Mucosa of rectum (tissue), 2 donors: ENCODE results near the gene DOC2B.
"Not testable (repeated sequence)": the region's sequence is repeated elsewhere in the genome, so short reads cannot be mapped to it uniquely, and the experiment has no call there.

Source experiments
- H3K27ac ChIP-seq, 2 donors: one replicate each; pipeline ENCODE4 v1.7.0; 2013; ENCODE audit warnings: inconsistent platforms in 2 of 2, low read depth in 2 of 2, low read length in 2 of 2
- H3K27me3 ChIP-seq, 2 donors: one replicate each; pipeline ENCODE4 v1.7.0; 2013; ENCODE audit warnings: low read length in 2 of 2; ENCODE audit not compliant: control insufficient read depth in 2 of 2, insufficient read depth in 2 of 2
- H3K36me3 ChIP-seq, 2 donors: one replicate each; pipeline ENCODE4 v1.7.0; 2013; ENCODE audit warnings: low read length in 2 of 2; ENCODE audit not compliant: control insufficient read depth in 2 of 2, insufficient read depth in 2 of 2
- H3K4me1 ChIP-seq, 2 donors: one replicate each; pipeline ENCODE4 v1.7.0; 2013; ENCODE audit warnings: low read length in 2 of 2, mild to moderate bottlenecking in 1 of 2; ENCODE audit not compliant: control insufficient read depth in 2 of 2, insufficient read depth in 2 of 2
- H3K4me3 ChIP-seq, 2 donors: one replicate each; pipeline ENCODE4 v1.7.0; 2013; ENCODE audit warnings: low read length in 2 of 2
- H3K9ac ChIP-seq, 2 donors: one replicate each; pipeline ENCODE4 v1.7.0; 2013; ENCODE audit warnings: low read length in 2 of 2, low read depth in 1 of 2, mild to moderate bottlenecking in 1 of 2
- H3K9me3 ChIP-seq, 2 donors: one replicate each; pipeline ENCODE4 v1.7.0; 2013; ENCODE audit warnings: low read length in 2 of 2; ENCODE audit not compliant: control insufficient read depth in 2 of 2
- donor health status: healthy.
- donor health status: Normal muscosa, but diverticular disease.

Gene DOC2B

DNA sequence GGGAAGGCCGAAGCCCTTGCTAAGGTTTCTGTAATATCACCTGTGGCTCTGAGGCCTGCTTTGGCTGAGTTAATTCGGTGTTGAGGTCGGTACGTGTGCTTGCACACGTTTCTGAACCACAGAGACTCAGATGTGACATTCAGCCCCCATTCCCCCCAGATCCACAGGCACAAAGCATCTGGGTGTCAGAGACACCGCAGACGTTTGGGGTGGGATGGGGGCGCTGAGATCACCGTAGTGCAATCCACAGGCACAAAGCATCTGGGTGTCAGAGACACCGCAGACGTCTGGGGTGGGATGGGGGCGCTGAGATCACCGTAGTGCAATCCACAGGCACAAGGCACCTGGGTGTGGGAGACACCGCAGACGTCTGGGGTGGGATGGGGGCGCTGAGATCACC is 19.8 kb upstream of the DOC2B start:
- H3K27ac ChIP-seq, H3K9ac ChIP-seq, H3K4me1 ChIP-seq, H3K9me3 ChIP-seq, H3K36me3 ChIP-seq, H3K4me3 ChIP-seq: not testable (repeated sequence)
- H3K27me3 ChIP-seq = peaks cover 8 to 11% of the 10 kb centered on the region in 2 donors

DNA sequence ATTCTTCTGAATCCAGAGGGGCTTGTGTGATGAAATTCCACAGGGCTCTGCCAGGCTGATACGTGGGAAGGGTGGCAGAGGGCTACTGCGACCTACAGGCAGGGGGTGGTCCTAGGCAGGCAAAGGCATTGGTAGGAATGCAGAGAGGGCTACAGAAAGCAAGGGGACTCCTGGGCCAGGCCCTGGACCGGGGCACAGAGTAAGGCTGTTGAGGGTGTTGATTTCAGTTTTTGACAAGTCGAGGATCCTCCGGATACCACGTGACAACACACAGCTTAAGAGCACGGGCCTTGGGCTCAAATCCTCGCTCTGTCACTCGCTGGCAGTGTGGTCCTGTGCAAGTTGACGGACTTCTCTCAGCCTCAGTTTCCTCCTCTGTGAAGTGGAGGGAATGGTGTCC is 19.1 kb upstream of the DOC2B start:
- Histone ChIP-seq H3K4me1 (peaks cover 0 to 3% of the 10 kb centered on the region in 2 donors), H3K9me3 (no peaks in the 10 kb centered on the region), H3K9ac (no peak overlapping the region), H3K27me3 (peaks cover 8 to 11% of the 10 kb centered on the region in 2 donors), H3K36me3 (no peaks in the 10 kb centered on the region), H3K4me3 (no peak overlapping the region), H3K27ac (peak overlapping the region in 1 of 2 donors; percentile 1)

DNA sequence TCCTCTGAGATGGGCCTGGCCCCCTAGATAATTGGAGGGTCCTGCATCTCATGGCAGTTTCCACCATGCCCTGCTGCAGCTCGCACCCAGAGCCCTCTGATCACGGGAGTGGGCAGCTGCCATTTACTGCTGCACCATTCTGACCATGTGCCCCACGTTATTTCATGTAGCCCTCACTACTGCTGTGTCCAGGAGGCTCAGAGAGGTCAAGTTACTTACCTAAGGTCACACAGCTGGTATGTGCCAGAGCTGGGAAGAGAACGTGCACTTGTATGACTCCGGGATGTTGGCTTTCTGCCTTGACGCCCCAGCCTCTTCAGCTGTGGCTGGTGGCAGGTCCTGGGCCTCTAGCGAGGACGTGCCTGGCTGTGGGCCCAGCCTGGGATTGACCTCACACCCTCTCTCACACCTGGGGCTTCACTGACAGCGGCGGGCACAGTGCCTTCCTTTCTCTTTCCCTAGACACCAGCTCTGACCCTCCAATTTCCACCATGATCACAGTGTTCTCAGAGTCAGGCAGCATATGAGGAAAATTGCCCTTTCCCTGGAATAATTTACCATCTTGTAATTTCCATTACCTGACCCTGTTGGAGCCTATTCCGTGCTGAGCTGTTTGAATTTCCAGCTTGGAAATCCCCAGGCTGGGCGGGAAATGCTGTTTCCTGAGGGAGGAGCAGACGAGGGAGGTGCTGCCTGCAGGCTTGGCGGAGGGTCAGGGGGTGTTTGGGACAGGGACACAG is 18.5 kb upstream of the DOC2B start:
- Histone ChIP-seq H3K36me3 (no peaks in the 10 kb centered on the region), H3K9me3 (no peaks in the 10 kb centered on the region), H3K4me1 (peaks cover 0 to 3% of the 10 kb centered on the region in 2 donors), H3K27me3 (peaks cover 8 to 11% of the 10 kb centered on the region in 2 donors), H3K9ac (no peak overlapping the region), H3K27ac (no peak overlapping the region), H3K4me3 (no peak overlapping the region)

DNA sequence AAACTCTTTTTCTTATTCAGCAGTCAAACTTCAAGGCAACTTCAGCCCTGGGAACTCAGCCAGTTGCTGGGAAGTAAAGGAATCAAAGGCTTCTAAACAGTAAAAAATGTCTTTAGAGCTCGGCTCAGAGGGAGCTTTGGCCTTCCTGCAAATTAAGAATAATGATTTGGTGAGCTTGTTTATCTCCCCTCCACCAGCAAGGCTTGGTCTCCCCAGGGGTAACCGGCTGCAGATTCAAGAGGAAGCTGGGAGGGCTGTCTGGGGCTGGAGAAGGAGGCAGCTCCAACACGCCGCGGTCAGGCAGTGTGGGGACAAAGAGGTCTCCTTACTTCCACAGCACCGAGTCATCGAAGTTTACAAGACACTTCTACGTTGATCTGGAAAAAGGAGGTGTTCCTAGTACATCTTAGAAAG is 17.7 kb upstream of the DOC2B start:
- Histone ChIP-seq H3K4me3 (no peak overlapping the region), H3K36me3 (no peaks in the 10 kb centered on the region), H3K4me1 (peaks cover 0 to 3% of the 10 kb centered on the region in 2 donors), H3K27ac (no peak overlapping the region), H3K9ac (no peak overlapping the region), H3K9me3 (no peaks in the 10 kb centered on the region), H3K27me3 (peaks cover 8 to 11% of the 10 kb centered on the region in 2 donors)

DNA sequence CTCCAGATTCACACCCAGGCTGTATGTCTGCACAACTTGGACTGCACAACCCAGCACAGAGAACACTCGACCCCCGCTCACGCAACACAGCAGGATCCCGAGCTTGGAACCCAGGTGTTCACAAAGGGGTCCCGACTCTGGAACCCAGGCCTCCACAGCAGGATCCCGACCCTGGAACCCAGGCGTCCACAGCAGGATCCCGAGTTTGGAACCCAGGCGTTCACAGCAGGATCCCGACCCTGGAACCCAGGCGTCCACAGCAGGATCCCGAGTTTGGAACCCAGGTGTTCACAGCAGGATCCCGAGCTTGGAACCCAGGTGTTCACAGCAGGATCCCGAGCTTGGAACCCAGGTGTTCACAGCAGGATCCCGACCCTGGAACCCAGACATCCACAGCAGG is 16.8 kb upstream of the DOC2B start:
- H3K4me1 ChIP-seq, H3K9ac ChIP-seq, H3K27ac ChIP-seq, H3K4me3 ChIP-seq, H3K36me3 ChIP-seq, H3K9me3 ChIP-seq: not testable (repeated sequence)
- H3K27me3 ChIP-seq = peaks cover 8 to 11% of the 10 kb centered on the region in 2 donors

DNA sequence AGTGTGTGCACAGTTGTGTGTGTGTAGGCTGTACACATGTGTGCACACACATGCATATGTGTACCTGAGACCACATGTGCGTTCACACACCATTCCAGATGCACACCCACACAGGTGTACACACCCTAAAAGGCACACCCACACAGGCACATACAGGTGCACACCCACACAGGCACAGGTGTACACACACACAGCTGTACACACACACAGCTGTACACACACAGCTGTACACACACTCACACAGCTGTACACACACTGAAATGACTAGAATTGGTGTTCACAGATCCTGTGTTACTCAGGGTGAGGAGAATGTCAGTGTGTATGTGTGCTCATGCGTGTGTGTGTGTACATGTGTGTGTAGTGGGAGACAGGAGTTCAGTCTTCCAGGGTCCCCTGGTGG is 15.9 kb upstream of the DOC2B start:
- no peaks in the 10 kb centered on the region for H3K36me3 ChIP-seq
- peaks cover 8 to 11% of the 10 kb centered on the region in 2 donors for H3K27me3 ChIP-seq
- H3K9me3 ChIP-seq = no peaks in the 10 kb centered on the region
- no peak overlapping the region for H3K27ac ChIP-seq
- peaks cover 3 to 6% of the 10 kb centered on the region in 2 donors for H3K4me1 ChIP-seq
- no peak overlapping the region for H3K9ac ChIP-seq
- no peak overlapping the region for H3K4me3 ChIP-seq

DNA sequence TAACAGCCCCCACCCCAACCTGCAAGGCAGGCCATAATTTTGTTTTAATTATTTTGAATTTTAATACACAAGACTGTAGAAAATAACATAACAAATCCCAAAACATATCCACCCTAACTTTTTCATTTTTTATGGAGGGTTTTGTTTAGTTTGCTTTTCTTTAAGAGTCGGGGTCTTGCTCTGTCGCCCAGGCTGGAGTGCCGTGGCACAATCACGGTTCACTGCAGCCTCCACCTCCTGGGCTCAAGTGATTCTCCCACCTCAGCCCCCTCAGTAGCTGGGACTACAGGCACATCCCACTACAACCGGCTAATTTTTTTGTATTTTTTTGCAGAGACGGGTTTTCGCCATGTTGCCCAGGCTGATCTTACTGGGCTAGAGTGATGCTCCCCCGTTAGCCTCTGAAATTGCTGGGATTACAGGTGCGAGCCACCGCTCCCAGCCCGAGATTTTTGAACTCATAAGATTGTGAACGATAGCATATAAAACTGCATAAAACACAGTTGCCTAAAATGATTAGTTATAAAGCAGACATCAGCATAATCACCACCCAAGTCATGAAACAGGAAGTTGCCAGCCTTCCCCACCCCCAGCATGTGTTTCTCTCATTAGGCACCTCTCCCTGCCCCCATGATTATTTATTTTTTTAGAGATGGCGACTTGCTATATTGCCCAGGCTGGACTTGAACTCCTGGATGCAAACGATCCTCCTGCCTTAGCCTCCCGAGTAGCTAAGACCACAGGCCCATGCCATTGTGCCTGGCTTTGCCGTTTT is 13.6 kb upstream of the DOC2B start:
- no peak overlapping the region for H3K4me3 ChIP-seq
- H3K9ac ChIP-seq = no peak overlapping the region
- peaks cover 6 to 7% of the 10 kb centered on the region in 2 donors for H3K27me3 ChIP-seq
- H3K4me1 ChIP-seq = peaks cover 0 to 6% of the 10 kb centered on the region in 2 donors
- no peak overlapping the region for H3K27ac ChIP-seq
- no peaks in the 10 kb centered on the region for H3K9me3 ChIP-seq
- no peaks in the 10 kb centered on the region for H3K36me3 ChIP-seq

DNA sequence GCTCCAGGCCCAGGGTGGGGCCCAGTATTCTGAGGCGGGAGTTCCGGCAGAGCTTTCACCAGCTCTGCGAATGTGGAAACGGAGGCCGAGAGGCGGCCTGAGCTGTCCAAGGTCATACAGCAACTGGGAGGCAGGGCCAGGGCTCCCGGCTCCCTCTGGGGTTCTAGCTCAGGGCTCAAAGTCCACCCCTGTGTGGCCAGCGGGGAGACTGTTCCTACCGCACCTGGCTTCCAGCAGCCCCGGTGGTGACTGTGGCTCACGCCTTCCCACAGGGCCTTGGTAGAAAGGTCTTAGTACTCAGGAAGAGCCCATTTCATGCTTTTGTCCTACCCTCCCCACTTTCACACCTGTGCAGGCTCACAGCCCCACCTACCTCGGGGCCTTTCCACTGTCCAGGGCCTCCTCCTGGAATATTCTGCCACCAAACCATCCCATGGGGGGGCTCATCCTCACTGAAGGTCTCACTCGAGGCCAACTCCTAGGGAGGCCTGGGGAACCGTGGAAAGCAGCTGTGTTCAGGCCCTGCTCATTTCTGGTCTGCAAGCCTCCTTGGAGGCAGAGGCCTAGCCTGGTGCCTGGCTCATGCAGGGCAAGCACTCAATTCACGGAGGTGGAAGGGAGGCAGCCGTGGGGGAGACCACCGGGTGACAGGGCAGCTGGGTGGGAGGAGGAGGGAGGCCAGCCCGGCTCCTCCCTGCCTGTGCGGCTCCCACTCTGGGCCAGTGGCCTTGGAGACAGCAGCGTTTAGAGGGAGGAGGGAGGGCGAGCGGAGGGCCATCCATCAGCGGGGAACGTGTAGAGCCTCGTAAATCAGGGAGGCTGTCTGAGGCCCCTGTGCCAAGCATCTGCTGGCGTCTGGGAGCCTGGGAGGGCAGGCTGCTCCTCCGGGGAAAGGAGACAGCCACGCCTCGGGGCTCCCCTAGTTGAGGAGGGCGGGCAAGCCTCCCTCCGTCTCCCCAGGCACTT is 12.7 kb upstream of the DOC2B start:
- Histone ChIP-seq H3K36me3 (no peaks in the 10 kb centered on the region), H3K4me3 (no peak overlapping the region), H3K27me3 (no peaks in the 10 kb centered on the region), H3K9me3 (no peaks in the 10 kb centered on the region), H3K4me1 (peaks cover 0 to 6% of the 10 kb centered on the region in 2 donors), H3K27ac (no peak overlapping the region), H3K9ac (no peak overlapping the region)

DNA sequence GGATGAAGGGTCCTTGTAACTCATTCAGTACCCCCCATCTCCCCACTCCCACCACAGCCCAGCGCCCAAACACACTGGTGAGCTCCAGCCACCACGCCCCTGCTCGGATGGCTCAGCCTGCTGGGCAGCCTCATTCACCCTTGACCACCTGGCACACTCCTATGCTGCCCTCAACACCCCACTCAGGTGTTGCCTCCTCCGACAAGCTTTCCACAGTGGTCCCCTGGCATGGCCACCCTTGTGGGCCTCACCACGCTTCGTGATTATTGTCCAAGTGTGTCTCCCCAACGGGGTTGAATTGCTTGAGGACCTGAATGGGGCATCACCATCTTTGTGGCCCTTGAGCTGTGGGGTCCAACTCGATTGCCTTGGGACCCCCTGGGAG is 12.0 kb upstream of the DOC2B start:
- no peaks in the 10 kb centered on the region for H3K27me3 ChIP-seq
- no peak overlapping the region for H3K9ac ChIP-seq

More for the DNA sequence above, 12.0 kb upstream of the DOC2B start:
- no peaks in the 10 kb centered on the region for H3K36me3 ChIP-seq
- H3K27ac ChIP-seq = no peak overlapping the region
- H3K4me1 ChIP-seq = peaks cover 0 to 6% of the 10 kb centered on the region in 2 donors
- no peaks in the 10 kb centered on the region for H3K9me3 ChIP-seq
- H3K4me3 ChIP-seq = no peak overlapping the region
